Ectodermal cell (in vitro differentiated cells): ENCODE measurements around the gene MLXIPL. TPM values are rescaled to one million over a fixed set of nuclear protein-coding genes. Genes with fewer than 3 reads are reported as not detected.

ENCODE experiments used
- H3K27ac ChIP-seq: 2 replicates; pipeline ENCODE4 v1.7.0; 2013; ENCODE audit warnings: mild to moderate bottlenecking, low read depth, low read length; ENCODE audit not compliant: insufficient read depth, poor library complexity, severe bottlenecking
- H3K27me3 ChIP-seq: 2 replicates; pipeline ENCODE4 v1.7.0; 2013; ENCODE audit warnings: mild to moderate bottlenecking, low read length; ENCODE audit not compliant: insufficient read depth, control insufficient read depth, poor library complexity, severe bottlenecking
- H3K36me3 ChIP-seq: one replicate; pipeline ENCODE4 v1.7.0; 2013; ENCODE audit warnings: low read length; ENCODE audit not compliant: control insufficient read depth, insufficient read depth
- H3K4me1 ChIP-seq: one replicate; pipeline ENCODE4 v1.7.0; 2013; ENCODE audit warnings: low read length; ENCODE audit not compliant: control insufficient read depth, insufficient read depth
- H3K4me3 ChIP-seq: 2 replicates; pipeline ENCODE4 v1.7.0; 2013; ENCODE audit warnings: low read depth, low read length, control low read depth; ENCODE audit not compliant: insufficient read depth
- H3K9me3 ChIP-seq: 2 replicates; pipeline ENCODE4 v1.7.0; 2013; ENCODE audit warnings: mild to moderate bottlenecking, low read length, moderate library complexity; ENCODE audit not compliant: control insufficient read depth
- WGBS, 2 experiments: methylation state at CpG; one replicate each; pipeline ENCODE4 v1.1.7; 2013; ENCODE audit warnings: missing lambda C conversion rate in 2 of 2; 5-methylcytosine and 5-hydroxymethylcytosine counted together
- polyA plus RNA-seq, 4 experiments: library from polyadenylated mRNA; stranded (reverse); fragments of 50-300 nt; gene quantifications; one replicate each; pipeline ENCODE4 v1.2.3, GENCODE V29; 2013

Gene MLXIPL, protein sequence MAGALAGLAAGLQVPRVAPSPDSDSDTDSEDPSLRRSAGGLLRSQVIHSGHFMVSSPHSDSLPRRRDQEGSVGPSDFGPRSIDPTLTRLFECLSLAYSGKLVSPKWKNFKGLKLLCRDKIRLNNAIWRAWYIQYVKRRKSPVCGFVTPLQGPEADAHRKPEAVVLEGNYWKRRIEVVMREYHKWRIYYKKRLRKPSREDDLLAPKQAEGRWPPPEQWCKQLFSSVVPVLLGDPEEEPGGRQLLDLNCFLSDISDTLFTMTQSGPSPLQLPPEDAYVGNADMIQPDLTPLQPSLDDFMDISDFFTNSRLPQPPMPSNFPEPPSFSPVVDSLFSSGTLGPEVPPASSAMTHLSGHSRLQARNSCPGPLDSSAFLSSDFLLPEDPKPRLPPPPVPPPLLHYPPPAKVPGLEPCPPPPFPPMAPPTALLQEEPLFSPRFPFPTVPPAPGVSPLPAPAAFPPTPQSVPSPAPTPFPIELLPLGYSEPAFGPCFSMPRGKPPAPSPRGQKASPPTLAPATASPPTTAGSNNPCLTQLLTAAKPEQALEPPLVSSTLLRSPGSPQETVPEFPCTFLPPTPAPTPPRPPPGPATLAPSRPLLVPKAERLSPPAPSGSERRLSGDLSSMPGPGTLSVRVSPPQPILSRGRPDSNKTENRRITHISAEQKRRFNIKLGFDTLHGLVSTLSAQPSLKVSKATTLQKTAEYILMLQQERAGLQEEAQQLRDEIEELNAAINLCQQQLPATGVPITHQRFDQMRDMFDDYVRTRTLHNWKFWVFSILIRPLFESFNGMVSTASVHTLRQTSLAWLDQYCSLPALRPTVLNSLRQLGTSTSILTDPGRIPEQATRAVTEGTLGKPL
- polyA plus RNA-seq (2013, experiment 1 of 4): 1.3 TPM
- 2.0 TPM for polyA plus RNA-seq (2013, experiment 2 of 4)
- 1.8 TPM for polyA plus RNA-seq (2013, experiment 3 of 4)
- polyA plus RNA-seq (2013, experiment 4 of 4): 1.5 TPM

DNA sequence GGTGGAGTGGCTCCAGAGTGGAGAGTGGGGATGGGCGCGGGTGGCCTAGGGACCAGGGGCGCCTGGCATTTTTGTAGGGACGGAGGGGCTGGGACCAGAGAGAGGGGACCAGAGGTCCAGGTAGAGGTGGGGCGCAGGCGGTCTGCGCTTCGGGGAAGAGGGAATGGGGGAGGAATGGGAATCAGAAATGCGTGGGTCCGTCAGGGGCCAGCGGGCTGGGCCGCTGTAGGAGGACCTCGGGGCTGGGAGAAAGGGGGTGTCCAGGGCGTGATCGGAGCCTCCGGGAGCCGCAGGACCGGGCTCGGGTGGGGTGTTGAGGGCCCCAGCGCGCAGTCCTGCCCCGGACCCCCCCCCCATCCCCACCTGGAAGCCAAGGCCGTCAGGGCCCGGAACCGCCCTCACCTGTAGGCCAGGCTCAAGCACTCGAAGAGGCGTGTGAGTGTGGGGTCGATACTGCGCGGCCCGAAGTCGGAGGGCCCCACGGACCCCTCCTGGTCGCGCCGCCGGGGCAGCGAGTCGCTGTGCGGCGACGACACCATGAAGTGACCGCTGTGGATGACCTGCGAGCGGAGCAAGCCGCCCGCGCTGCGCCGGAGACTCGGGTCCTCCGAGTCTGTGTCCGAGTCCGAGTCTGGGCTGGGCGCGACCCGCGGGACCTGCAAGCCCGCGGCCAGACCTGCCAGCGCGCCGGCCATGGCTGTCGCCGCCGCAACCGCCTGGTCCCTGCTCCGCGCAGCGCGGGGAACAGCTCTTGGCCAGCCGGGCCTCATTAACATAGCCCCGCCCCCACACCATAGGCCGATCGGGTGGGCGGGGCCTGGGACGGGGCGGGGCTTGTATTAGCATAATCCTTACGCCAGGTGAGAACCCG, at the start of gene MLXIPL:
Gene MLXIPL (minus strand): TSS at position 725 of the 871 bp plus-strand sequence. CDS start 30 bp downstream, at position 695.
- H3K4me3 ChIP-seq: peak within 1 kb of the TSS; percentile 45
- H3K9me3 ChIP-seq: no peaks in the 10 kb centered on the region
- no peaks in the 10 kb centered on the region for H3K36me3 ChIP-seq
- peaks cover 53% of the 10 kb centered on the region for H3K27me3 ChIP-seq
- H3K4me1 ChIP-seq: peaks cover 18% of the 10 kb centered on the region
- 1% methylated on average over 80 of the region's 80 CpGs for WGBS, 2 experiments
- H3K27ac ChIP-seq: no peak within 1 kb of the TSS

DNA sequence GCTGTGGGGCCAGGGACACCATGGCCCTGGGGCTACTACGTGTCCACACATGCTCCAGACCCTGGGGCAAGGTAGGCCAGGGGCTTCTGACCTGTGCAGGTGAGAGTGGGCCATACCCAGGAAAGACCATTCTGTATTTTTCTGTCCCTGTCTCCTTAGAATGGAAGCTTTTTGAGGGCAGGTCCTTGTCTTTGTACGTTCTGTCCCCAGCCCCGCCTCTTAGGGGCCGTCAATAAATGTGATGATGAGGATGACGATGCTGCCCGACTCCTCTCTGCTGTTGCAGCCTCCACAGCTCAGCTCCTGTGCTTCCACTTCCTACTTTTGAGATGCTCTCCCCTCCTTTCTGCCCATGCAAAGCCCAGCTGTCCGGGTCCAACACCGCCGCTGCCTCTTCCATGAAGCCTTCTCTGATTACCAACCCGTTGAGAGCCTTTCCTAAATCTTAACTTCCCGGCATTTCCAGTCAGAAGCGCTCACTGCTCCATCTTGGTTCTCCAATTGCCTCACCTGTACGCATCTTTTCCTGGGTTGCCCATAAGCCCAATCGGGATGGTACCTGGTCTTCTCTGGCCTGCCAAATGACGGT, 47.6 kb upstream of the MLXIPL start:
- Histone ChIP-seq H3K27me3 (no peaks in the 10 kb centered on the region), H3K9me3 (no peaks in the 10 kb centered on the region), H3K4me1 (peaks cover 11% of the 10 kb centered on the region), H3K4me3 (no peak overlapping the region), H3K36me3 (no peaks in the 10 kb centered on the region), H3K27ac (no peak overlapping the region)
- 95% methylated on average over 15 of the region's 15 CpGs for WGBS, 2 experiments

DNA sequence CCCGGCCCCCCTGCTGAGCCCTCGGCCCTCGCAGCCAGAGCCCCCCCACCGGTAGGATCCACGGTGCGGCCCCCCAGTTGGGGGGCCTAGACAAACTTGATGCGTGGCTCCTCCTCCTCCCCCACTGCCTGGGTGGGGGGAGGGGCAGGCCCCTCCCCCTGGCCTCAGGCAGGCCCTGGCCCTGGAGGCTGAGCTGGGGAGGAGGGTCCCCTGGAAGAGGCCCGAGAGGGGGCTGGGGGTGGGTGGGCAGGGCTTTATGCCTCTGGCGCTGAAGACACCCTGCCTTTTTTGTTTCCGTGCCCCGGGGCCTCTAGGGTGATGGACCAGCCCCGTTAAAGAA, 47.0 kb upstream of the MLXIPL start:
- H3K36me3 ChIP-seq: no peaks in the 10 kb centered on the region
- no peaks in the 10 kb centered on the region for H3K27me3 ChIP-seq
- WGBS, 2 experiments: 39 to 54% methylated on average over 6 to 12 of the region's 12 CpGs
- H3K4me1 ChIP-seq: peaks cover 11% of the 10 kb centered on the region
- H3K4me3 ChIP-seq: no peak overlapping the region
- no peaks in the 10 kb centered on the region for H3K9me3 ChIP-seq
- H3K27ac ChIP-seq: no peak overlapping the region

- WGBS, 2 experiments: 78 to 80% methylated on average over 12 of the region's 12 CpGs
These were observed 45.6 kb upstream of the MLXIPL start for GRCh38 chr7:73669858-73670385.

DNA sequence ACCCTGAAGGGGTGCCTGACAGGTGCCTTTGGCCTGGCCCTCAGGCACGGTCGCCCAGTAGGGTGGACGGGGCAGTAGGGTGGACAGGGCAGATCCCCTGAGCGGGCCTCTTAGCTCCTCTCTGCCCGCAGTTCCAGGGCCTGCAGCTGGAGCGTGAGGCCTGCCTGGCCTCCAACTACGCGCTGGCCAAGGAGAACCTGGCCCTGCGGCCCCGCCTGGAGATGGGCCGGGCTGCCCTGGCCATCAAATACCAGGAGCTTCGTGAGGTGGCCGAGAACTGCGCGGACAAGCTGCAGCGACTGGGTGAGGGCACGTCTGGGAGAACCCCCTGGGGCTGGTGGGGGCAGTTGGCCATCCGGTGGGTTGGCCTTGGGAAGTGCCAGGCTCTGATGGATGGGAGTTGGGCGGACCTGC, 45.0 kb upstream of the MLXIPL start:
- H3K27me3 ChIP-seq: no peaks in the 10 kb centered on the region
- no peak overlapping the region for H3K27ac ChIP-seq
- peaks cover 11% of the 10 kb centered on the region for H3K4me1 ChIP-seq
- no peaks in the 10 kb centered on the region for H3K36me3 ChIP-seq
- no peaks in the 10 kb centered on the region for H3K9me3 ChIP-seq
- H3K4me3 ChIP-seq: peak overlapping the region; percentile 47
- WGBS, 2 experiments: 78% methylated on average over 19 of the region's 19 CpGs

More at GRCh38 chr7:73669858-73670385, 45.6 kb upstream of the MLXIPL start:
- H3K27me3 ChIP-seq: no peaks in the 10 kb centered on the region
- H3K27ac ChIP-seq: no peak overlapping the region
- H3K4me3 ChIP-seq: no peak overlapping the region
- no peaks in the 10 kb centered on the region for H3K9me3 ChIP-seq
- no peaks in the 10 kb centered on the region for H3K36me3 ChIP-seq
- H3K4me1 ChIP-seq: peaks cover 11% of the 10 kb centered on the region

- Histone ChIP-seq H3K36me3 (no peaks in the 10 kb centered on the region), H3K9me3 (no peaks in the 10 kb centered on the region), H3K4me3 (peak overlapping the region; percentile 47), H3K27me3 (no peaks in the 10 kb centered on the region), H3K4me1 (peaks cover 11% of the 10 kb centered on the region), H3K27ac (no peak overlapping the region)
- WGBS, 2 experiments: 63 to 66% methylated on average over 4 to 5 of the region's 5 CpGs
These were observed 44.5 kb upstream of the MLXIPL start for GRCh38 chr7:73668886-73669230.

- Histone ChIP-seq H3K9me3 (no peaks in the 10 kb centered on the region), H3K27me3 (no peaks in the 10 kb centered on the region), H3K36me3 (no peaks in the 10 kb centered on the region), H3K4me1 (peaks cover 11% of the 10 kb centered on the region), H3K4me3 (peak overlapping the region; percentile 47), H3K27ac (no peak overlapping the region)
- 8 to 9% methylated on average over 52 of the region's 52 CpGs for WGBS, 2 experiments
These were observed 44.0 kb upstream of the MLXIPL start for GRCh38 chr7:73668103-73668885.

- peaks cover 11% of the 10 kb centered on the region for H3K4me1 ChIP-seq
- no peak within 1 kb of the TSS for H3K27ac ChIP-seq
- peak within 1 kb of the TSS; percentile 47 for H3K4me3 ChIP-seq
- H3K36me3 ChIP-seq: no peaks in the 10 kb centered on the region
- 4 to 5% methylated on average over 79 of the region's 79 CpGs for WGBS, 2 experiments
- H3K27me3 ChIP-seq: no peaks in the 10 kb centered on the region
- H3K9me3 ChIP-seq: no peaks in the 10 kb centered on the region
These were observed 43.2 kb upstream of the MLXIPL start, which contains the start of gene VPS37D for GRCh38 chr7:73667344-73668102. TSS of gene VPS37D (plus strand) at chr7:73667831. CDS start at chr7:73667959, 128 bp downstream.
